GM10266 (cell line): ENCODE measurements around the gene DOCK9.

Source experiments
- DNase-seq: peaks from one replicate; pipeline ENCODE4 v3.0.0; 2012; ENCODE audit errors: extremely low spot score
- TF ChIP-seq, protein P1 (sequence below): IDR thresholded peaks from 2 replicates; pipeline ENCODE4 v1.5.1; 2012; ENCODE audit warnings: mild to moderate bottlenecking, low read depth; ENCODE audit not compliant: control insufficient read depth, insufficient read depth; ENCODE audit errors: missing control alignments

DOCK9 gene

GRCh38 chr13:98947925-98948324 lies 29.9 kb downstream of the DOCK9 start:
- no peak for DNase-seq
- TF ChIP-seq, protein P1, sequence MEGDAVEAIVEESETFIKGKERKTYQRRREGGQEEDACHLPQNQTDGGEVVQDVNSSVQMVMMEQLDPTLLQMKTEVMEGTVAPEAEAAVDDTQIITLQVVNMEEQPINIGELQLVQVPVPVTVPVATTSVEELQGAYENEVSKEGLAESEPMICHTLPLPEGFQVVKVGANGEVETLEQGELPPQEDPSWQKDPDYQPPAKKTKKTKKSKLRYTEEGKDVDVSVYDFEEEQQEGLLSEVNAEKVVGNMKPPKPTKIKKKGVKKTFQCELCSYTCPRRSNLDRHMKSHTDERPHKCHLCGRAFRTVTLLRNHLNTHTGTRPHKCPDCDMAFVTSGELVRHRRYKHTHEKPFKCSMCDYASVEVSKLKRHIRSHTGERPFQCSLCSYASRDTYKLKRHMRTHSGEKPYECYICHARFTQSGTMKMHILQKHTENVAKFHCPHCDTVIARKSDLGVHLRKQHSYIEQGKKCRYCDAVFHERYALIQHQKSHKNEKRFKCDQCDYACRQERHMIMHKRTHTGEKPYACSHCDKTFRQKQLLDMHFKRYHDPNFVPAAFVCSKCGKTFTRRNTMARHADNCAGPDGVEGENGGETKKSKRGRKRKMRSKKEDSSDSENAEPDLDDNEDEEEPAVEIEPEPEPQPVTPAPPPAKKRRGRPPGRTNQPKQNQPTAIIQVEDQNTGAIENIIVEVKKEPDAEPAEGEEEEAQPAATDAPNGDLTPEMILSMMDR: no peak

DNA sequence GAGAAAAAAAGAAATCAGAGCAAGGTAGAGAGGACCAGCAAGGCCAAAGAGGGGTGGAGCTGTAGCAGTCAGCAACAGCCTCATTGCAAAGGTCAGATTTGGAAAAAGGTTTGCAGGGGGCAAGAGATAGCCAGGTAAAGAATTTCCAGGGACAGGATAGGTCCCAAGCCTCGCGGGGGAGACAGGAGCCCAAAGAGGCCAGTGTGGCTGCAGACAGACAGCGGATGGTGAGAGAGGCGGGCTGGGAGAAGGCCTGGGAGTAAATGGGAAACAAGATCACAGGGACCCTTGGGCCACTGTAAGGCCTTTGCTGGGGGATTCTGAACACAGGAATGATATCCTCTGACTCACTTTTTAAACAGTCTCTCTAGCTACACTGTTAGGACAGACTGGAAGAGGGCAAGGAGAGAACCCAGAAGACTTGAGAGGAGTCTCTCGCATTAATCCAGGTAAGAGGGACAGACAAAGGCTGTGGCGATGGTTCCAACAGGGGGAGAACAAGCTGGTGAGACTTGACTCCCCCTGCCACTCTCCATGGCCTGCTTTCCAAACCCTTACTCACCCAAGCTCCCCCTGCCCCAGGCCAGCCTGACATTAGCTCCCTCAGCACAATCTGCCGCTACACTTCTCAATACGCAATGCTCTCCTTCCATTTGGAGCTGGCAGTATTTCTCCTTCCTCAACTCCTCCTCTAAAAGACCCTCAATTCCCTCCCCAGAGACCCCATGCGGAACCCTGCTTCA lies 31.8 kb downstream of the DOCK9 start:
- no peak for DNase-seq
- TF ChIP-seq, protein P1: no peak

- no peak for DNase-seq
- TF ChIP-seq, protein P1: no peak
Observed at GRCh38 chr13:98944336-98944735, 33.5 kb downstream of the DOCK9 start.

- no peak for DNase-seq
- TF ChIP-seq, protein P1: no peak
Observed at GRCh38 chr13:98942997-98943396, 34.9 kb downstream of the DOCK9 start.

DNA sequence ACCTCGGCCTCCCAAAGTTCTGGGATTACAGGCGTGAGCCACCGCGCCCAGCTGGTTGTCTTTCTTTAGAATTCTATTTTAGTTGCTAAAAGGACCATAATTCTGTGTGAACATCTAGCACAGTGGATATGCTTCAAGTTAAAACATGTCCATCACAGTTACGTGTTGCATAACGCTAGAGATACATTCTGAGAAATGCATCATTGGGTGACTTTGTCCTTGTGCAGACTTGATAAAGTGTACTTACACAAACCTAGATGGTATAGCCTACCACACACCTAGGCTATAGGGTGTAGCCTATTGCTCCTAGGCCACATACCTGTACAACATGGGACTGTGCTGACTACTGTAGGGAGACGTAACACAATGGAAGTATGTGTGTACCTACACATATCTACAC lies 35.4 kb downstream of the DOCK9 start:
- no peak for DNase-seq
- TF ChIP-seq, protein P1: no peak

GRCh38 chr13:98941536-98941935 lies 36.3 kb downstream of the DOCK9 start:
- TF ChIP-seq, protein P1: no peak
- no peak for DNase-seq

GRCh38 chr13:98941126-98941525 lies 36.7 kb downstream of the DOCK9 start:
- DNase-seq: no peak
- TF ChIP-seq, protein P1: no peak
